HepG2 (cell line): Measurements from ENCODE around the gene MIA2. TPM values are rescaled to one million over a fixed set of nuclear protein-coding genes. Genes with fewer than 3 reads are reported as not detected.
A peak's percentile ranks its signal among the peaks of the same experiment; 100 is the strongest.

Experiments used
- ATF2 ChIP-seq: sonication (generic); formaldehyde crosslinking; IDR thresholded peaks from 2 replicates; pipeline ENCODE4 v1.4.0; 2020; ENCODE audit warnings: missing genetic modification reagents
- ATF7-NPFF ChIP-seq: sonication (generic); formaldehyde crosslinking; IDR thresholded peaks from 2 replicates; pipeline ENCODE4 v1.8.1; 2023; ENCODE audit warnings: mild to moderate bottlenecking, low read depth, missing genetic modification reagents, moderate library complexity
- HNF1B ChIP-seq: sonication (generic); formaldehyde crosslinking; IDR thresholded peaks from 2 replicates; pipeline ENCODE4 v1.5.1; 2020; ENCODE audit warnings: mild to moderate bottlenecking, moderate library complexity, missing genetic modification reagents
- KDM4B ChIP-seq: sonication (generic); formaldehyde crosslinking; IDR thresholded peaks from 2 replicates; pipeline ENCODE4 v1.4.0; 2020; ENCODE audit warnings: missing genetic modification reagents
- NKX3-1 ChIP-seq: sonication (generic); formaldehyde crosslinking; IDR thresholded peaks from 2 replicates; pipeline ENCODE4 v1.5.0; 2020; ENCODE audit warnings: missing genetic modification reagents
- SKI ChIP-seq: fragments of 450-650 bp; IDR thresholded peaks from one replicate; pipeline ENCODE4 v1.6.1; 2018; ENCODE audit warnings: mild to moderate bottlenecking; ENCODE audit not compliant: partially characterized antibody
- SP5 ChIP-seq: IDR thresholded peaks from 2 replicates; pipeline ENCODE4 v1.6.1; 2016; ENCODE audit warnings: low read depth, borderline replicate concordance
- TAF1 ChIP-seq: sonication (generic); formaldehyde crosslinking; IDR thresholded peaks from 2 replicates; pipeline ENCODE4 v1.4.0; 2020; ENCODE audit warnings: missing genetic modification reagents
- ZBTB34 ChIP-seq: sonication (generic); formaldehyde crosslinking; IDR thresholded peaks from 2 replicates; pipeline ENCODE4 v1.8.0; 2022; ENCODE audit warnings: mild to moderate bottlenecking, missing genetic modification reagents
- ZBTB49 ChIP-seq: sonication (generic); formaldehyde crosslinking; IDR thresholded peaks from 2 replicates; pipeline ENCODE4 v1.4.0; 2020; ENCODE audit warnings: missing genetic modification reagents, borderline replicate concordance
- ZEB1 ChIP-seq: IDR thresholded peaks from 2 replicates; pipeline ENCODE4 v1.6.1; 2012; ENCODE audit warnings: mild to moderate bottlenecking, low read depth, inconsistent platforms; ENCODE audit not compliant: insufficient replicate concordance
- ZFP36L2 ChIP-seq: sonication (generic); formaldehyde crosslinking; IDR thresholded peaks from 2 replicates; pipeline ENCODE4 v1.4.0; 2020; ENCODE audit warnings: missing genetic modification reagents
- ZNF337 ChIP-seq: sonication (generic); formaldehyde crosslinking; IDR thresholded peaks from 2 replicates; pipeline ENCODE4 v1.5.1; 2020; ENCODE audit warnings: missing genetic modification reagents, low read depth, mild to moderate bottlenecking, borderline replicate concordance
- ZNF557 ChIP-seq: sonication (generic); formaldehyde crosslinking; IDR thresholded peaks from 2 replicates; pipeline ENCODE4 v1.4.0; 2020; ENCODE audit warnings: missing genetic modification reagents
- ZNF652 ChIP-seq: IDR thresholded peaks from 2 replicates; pipeline ENCODE4 v1.6.1; 2016; ENCODE audit warnings: low read depth, borderline replicate concordance
- ZNF790 ChIP-seq: sonication (generic); formaldehyde crosslinking; IDR thresholded peaks from 2 replicates; pipeline ENCODE4 v1.8.0; 2022; ENCODE audit warnings: missing genetic modification reagents, mild to moderate bottlenecking, borderline replicate concordance
- polyA plus RNA-seq, 8 experiments: library from polyadenylated mRNA; depleted of rRNA in 3 of 8; stranded (reverse) in 7 of 8; unstranded in 1 of 8; fragments of >200 nt; fragmentation: Illumina TruSeq in 4 of 8; extraction: Trizol in 4 of 8; gene quantifications; 2 replicates each; pipeline versions ENCODE4 v1.2.1 to v1.2.3, GENCODE V29; 2011 to 2016; ENCODE audit warnings: low read depth in 4 of 8, missing spikeins in 1 of 8, mixed read lengths in 1 of 8; ENCODE audit not compliant: insufficient read depth in 1 of 8
- total RNA-seq, 5 experiments: library from RNA; depleted of rRNA; stranded (reverse); fragments of >200 nt; fragmentation: Illumina TruSeq; extraction: Trizol; gene quantifications; 2 replicates each; pipeline ENCODE4 v1.2.3, GENCODE V29; 2016; ENCODE audit warnings: low read depth in 1 of 5
- TF ChIP-seq, protein P1 (sequence below): sonication (generic); formaldehyde crosslinking; IDR thresholded peaks from 2 replicates; pipeline ENCODE4 v1.5.0; 2020; ENCODE audit warnings: mild to moderate bottlenecking, low read depth, missing genetic modification reagents, borderline replicate concordance
- TF ChIP-seq, protein P2 (sequence below): sonication (generic); formaldehyde crosslinking; IDR thresholded peaks from 2 replicates; pipeline ENCODE4 v1.8.0; 2022; ENCODE audit warnings: mild to moderate bottlenecking, missing genetic modification reagents, moderate library complexity

Gene MIA2
- total and polyA plus RNA-seq, 2 of the 13 experiments (the other 11 are each of a cell fraction or from before 2014, with no cell fraction given) = 134 to 158 TPM

DNA sequence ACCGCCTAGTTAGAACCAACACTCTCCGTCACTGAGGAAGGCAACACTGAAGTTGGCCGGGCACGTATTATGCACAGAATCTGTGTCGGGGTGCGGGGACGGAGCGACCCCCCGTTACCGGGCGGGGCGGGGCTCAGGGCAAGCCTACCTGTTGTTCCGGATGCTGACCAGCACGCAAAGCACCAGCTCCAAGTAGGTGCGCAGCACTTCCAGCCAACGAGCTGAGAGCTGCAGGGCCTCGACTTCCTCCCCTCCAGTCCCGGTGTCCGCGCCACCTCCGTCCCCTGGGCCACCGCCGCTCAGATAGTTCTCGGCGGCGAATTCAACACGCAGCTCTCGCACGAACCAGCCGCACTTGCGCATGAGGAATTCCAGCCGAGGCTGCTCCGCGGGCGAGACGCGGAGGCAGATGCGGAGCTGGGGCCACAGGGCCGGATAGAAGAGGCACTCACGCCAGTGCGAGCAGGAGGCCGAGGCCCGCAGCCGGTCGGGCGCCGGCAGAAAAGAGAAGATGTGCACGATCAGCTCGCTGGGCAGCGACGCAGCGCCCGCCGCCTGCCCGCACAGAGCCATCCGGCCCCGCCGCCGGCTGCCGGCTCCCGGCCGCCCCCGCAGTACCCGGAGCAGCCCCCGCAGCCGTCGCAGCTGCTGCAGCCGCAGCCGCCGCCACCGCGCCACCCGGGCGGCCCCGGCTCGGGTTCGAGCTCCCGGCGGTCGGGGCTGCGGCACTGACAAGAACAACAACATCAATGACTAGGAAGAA, 197.9 kb downstream of the MIA2 start (continued):
- TF ChIP-seq SKI (no peak), ZBTB49 (CRISPR knock-in tag) (no peak), ZBTB34 (CRISPR knock-in tag) (0 out of 2 replicates have a peak, but pooled peaks have one; percentile 25), ZNF557 (CRISPR knock-in tag) (peak; percentile 82; the same call in 1 of the 2 replicates), ZNF790 (CRISPR knock-in tag) (no peak), ATF2 (CRISPR knock-in tag) (0 out of 2 replicates have a peak, but pooled peaks have one; percentile 41), ZFP36L2 (CRISPR knock-in tag) (no peak; the same call in 1 of the 2 replicates), NKX3-1 (CRISPR knock-in tag) (0 out of 2 replicates have a peak, but pooled peaks have one; percentile 41), ZNF337 (CRISPR knock-in tag) (no peak), TAF1 (peak; percentile 81), ZEB1 (no peak), SP5 (no peak), ATF7-NPFF (CRISPR knock-in tag) (peak; percentile 91; the same call in 1 of the 2 replicates), ZNF652 (0 out of 2 replicates have a peak, but pooled peaks have one; percentile 12), KDM4B (CRISPR knock-in tag) (no peak; the same call in 1 of the 2 replicates), HNF1B (CRISPR knock-in tag) (peak; percentile 78)
- TF ChIP-seq, protein P1, sequence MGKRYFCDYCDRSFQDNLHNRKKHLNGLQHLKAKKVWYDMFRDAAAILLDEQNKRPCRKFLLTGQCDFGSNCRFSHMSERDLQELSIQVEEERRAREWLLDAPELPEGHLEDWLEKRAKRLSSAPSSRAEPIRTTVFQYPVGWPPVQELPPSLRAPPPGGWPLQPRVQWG (CRISPR knock-in tag) = no peak
- TF ChIP-seq, protein P2, sequence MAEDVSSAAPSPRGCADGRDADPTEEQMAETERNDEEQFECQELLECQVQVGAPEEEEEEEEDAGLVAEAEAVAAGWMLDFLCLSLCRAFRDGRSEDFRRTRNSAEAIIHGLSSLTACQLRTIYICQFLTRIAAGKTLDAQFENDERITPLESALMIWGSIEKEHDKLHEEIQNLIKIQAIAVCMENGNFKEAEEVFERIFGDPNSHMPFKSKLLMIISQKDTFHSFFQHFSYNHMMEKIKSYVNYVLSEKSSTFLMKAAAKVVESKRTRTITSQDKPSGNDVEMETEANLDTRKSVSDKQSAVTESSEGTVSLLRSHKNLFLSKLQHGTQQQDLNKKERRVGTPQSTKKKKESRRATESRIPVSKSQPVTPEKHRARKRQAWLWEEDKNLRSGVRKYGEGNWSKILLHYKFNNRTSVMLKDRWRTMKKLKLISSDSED (CRISPR knock-in tag) = 0 out of 2 replicates have a peak, but pooled peaks have one; percentile 18
